GM18858 (cell line): Measurements from ENCODE around the gene CHD2.
"Not testable (repeated sequence)": the region's sequence is repeated elsewhere in the genome, so short reads cannot be mapped to it uniquely, and the experiment has no call there.

Experiments
- ATAC-seq: cut with Tn5 transposase; IDR thresholded peaks from one replicate; pipeline ENCODE4 v1.9.1; 2021; ENCODE audit not compliant: unreplicated experiment

The CHD2 gene

GRCh38 chr15:93046120-93046519 is 146.0 kb downstream of the CHD2 start:
- ATAC-seq = no peak

DNA sequence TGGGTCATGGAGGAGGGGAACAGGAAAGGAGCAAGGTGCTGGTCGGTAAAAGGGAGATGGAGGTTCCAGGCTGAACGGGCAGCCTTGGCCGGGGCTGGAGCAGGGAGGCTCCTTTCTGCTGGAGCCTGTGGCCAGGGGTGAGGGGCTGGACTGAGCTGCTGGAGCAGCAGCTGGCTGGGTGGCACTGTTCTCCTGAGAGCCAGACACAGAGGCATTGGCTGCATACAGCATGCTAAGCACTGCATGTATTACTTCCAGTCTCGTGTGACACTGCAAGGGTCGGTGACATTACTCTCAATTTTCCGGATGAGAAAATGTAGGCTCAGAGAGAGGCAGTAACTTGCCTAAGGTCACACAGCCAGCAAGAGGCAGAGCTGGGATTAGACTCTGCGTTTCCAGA is 146.6 kb downstream of the CHD2 start:
- ATAC-seq = no peak

- no peak for ATAC-seq
Measured at GRCh38 chr15:93047621-93048425, 147.7 kb downstream of the CHD2 start.

DNA sequence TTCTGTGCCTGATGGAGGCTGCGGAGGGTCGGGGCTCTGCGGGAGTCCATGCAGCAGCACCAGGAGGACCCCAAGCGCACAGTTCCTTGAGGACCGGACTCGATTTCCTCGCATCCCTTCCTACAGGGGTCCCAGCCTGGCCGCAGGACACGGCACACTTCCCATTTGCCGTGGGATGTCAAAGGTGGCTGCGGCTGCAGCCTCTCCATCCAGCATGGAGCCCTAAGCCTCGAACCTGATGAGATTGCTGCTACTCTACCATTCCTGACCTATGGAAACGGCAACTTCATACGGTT is 148.2 kb downstream of the CHD2 start:
- ATAC-seq = no peak

GRCh38 chr15:93048759-93049161 is 148.6 kb downstream of the CHD2 start:
- no peak for ATAC-seq

DNA sequence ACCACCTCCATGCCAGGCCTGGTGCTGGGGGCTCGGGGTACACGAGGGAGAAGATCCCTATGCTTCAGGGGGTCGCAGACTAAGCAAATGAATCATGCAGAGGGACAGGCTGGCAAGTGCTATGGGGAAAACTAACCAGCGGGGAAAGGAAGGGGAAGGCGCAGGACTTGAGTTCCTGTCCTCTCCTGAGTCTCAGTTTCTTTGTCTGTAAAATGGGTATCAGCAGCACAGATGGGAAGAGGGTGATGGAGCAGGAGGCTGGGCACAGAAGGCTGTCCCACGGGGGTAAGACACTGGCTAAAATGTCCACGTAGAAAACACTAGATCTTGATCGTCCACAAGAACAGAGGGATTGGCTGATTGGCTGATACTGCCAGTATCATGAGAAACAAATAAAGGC is 149.1 kb downstream of the CHD2 start:
- no peak for ATAC-seq

GRCh38 chr15:93049914-93050578 is 149.9 kb downstream of the CHD2 start:
- ATAC-seq = no peak

- no peak for ATAC-seq
Measured at GRCh38 chr15:93050648-93051047, 150.5 kb downstream of the CHD2 start.

DNA sequence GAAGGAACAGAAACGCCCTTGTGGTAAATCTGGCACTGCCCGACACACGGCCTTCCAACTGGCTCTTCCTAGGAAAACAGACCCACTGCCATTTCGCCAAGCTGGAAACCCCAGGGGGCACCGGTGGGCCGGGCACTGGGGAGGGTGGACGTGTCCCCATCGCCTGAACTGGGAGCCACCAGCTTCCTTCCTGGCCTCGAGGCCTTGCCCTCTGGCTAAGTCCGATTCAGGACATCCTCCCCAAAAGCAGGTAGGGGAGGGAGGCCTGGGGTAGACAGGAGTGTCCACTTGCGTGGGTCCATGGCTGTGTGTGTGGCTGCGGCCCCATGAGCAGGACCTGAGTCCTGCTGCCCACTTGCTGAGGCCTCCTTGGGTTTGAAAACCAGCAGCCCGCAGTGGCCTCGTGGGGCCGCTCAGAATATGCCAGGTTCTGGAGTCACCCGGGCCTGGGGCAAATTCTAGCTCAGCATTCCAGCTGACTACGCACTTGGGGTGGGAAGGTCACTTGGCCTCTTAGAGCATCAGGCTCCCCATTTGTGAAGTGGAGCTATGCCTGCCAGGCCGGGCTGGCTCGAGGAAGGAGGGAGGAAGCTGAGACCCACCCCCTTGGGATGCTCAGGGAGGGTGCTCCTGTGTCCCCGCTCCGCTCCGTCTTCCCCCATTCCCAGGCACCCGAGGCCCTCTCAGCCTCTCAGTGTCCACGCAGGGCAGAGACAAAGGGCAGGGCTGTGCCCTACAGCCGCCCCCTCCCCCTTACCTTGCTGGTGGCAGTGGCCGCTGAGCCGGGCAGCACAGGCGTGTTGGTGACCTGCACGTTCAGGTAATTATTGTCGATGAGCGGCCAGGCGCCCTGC is 151.3 kb downstream of the CHD2 start:
- no peak for ATAC-seq

DNA sequence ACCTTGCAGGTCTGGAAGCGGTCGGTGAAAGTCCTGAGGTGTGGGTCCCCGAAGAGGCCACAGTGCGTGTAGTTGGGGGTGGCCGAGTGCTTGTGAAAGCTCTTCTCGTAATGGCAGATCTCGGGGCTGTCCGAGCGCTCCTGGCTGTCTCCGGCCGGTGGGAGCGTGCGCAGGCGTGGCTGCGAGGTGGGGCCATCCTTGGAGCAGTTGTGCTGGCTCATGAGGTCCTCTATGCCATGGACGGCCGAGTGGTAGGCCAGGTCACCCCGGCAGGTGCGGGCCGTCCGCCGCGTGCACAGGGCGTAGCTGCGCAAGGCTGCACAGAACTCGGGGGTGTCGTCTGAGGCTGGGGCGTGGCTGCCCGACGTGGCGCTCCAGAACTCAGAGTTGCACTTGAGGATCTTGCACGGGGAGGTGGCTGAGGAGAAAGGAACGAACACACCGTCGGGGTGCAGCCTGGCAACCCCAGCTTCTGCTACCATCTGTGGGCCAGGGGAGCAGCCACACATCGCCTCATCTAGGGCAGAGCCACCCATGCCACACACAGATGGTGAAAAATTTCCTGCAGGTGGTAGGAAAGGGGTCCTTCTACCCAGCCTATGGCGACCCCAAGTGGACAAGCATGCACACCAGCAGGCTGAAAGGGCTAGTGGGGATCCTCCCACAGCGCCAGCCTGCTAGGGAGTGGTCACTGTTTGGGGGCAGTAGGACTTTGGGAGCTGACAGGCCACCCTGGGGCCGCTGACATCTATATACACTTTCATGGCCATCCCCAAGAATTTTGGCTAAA is 152.2 kb downstream of the CHD2 start:
- ATAC-seq = no peak

GRCh38 chr15:93055211-93055610 is 155.1 kb downstream of the CHD2 start:
- ATAC-seq = no peak

GRCh38 chr15:93056836-93057235 is 156.7 kb downstream of the CHD2 start:
- no peak for ATAC-seq

DNA sequence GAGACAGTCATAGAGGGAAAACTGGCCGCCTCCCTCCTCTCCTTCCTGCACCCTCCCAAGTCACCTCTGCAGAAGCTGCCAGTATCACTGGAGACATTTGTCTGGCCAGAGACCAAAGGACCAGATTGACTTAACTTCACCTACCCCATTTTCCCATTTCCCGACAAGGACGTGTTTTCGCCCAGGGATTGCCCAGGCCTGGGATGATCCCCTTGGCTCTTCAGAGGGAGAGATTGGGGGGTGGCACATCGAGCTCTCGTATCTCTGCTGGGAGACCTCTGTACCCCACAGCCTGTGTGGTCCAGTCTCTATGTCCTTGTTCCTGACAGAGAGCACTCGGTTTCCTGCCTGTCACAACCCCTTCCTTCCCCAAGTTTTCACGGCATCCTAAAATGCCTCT is 157.5 kb downstream of the CHD2 start:
- no peak for ATAC-seq

DNA sequence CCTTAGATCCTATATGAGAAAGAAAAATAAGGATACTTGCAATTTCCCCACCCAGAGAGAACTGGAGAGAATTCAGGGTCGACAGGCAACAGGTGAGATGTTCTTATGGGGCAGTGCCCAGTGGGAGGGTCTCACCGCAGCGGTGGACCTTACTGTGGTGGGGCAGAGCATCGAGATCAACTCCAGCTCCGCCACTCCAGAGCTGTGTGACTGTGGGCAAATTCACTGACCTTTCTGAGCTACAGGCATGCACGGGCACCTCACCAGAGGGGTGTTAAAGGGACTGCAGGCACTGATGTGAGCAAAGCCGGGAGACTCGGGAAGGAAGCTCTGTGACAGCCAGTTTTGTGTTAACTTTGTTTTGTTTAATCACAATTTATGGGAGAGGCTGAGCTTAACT is 158.0 kb downstream of the CHD2 start:
- ATAC-seq = no peak

DNA sequence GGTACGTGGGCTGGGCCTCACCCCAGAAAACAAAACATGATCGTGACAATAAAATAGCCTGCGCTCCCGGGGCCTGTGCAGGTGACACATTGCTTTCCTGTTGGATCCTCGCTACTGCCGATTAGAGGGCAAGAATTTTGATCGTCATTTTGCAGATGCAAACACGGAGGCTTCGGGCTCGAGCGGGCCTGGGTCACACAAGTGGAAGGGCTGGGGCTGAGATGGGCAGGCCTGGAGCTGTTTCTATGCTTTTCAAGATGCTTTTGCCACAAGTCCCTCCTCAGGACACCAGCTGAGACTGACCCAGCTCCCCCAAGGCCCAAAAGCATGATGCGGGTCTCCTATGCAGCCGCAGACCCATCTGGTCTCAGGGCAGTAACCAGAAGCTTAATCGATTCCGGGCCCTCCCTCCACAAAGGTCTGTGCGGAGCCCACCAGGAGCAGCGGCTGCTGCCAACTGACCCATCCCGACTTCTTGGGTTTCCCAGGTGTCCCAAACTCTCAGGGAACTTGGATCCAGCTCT is 158.8 kb downstream of the CHD2 start:
- no peak for ATAC-seq

- no peak for ATAC-seq
Measured at GRCh38 chr15:93059442-93059841, 159.3 kb downstream of the CHD2 start.

DNA sequence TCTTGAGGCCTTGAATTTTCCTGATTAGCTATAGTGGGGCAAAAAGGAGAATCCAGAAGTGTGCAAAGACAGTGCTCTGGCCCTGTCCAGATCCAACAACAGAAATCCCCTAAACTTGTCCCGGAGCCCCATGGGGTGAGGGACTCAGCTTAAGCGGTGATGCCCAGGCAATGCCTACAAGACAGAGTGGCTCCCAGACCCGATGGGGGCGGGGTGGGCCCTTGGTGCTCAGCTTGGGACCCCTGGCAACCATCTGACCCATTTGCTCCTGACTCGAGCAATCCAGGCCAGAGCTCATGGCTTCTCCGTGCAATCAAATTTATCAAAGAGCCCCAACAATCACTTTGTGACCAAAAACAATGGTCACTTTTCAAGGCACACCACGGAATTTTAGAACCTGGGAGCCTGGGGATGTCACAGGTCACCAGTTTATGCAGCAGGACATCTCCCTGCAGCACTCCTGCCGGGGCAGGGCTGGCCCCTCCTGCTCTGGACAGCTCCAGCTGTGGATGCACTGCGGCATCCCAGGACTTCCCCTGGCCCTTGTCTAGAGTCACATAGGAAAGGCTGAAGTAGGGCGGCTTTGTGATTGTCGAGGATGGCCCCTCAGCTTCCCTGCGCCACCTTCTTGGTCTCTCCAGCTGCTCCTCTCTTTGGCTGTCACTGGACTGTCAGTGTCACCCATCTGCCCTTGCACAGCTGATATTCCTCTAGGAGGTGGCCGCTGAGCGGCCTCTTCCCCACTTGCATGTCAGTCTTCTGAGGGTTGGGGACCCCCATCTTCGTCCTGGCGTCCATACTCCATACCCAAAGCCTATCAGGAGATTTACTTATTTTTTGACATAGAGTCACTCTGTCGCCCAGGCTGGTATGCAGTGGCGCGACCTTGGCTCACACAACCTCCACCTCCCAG is 160.5 kb downstream of the CHD2 start:
- ATAC-seq = no peak

GRCh38 chr15:93062628-93063261 is 162.6 kb downstream of the CHD2 start:
- not testable (repeated sequence) for ATAC-seq

GRCh38 chr15:93063262-93063671 is 163.1 kb downstream of the CHD2 start:
- no peak for ATAC-seq
